NCI-H2196 (cell line): ENCODE measurements around the gene ZNF223.

Experiments used
- DNase-seq: peaks from one replicate; lab custom pipeline; 2025; ENCODE audit not compliant: unreplicated experiment; lab: John Stamatoyannopoulos, UW

The ZNF223 gene

GRCh38 chr19:44051650-44052402 is at the start of gene ZNF223:
TSS of gene ZNF223 (plus strand) at chr19:44052036. CDS start at chr19:44055177, 3,141 bp downstream.
- DNase-seq, result peak; percentile 95

GRCh38 chr19:44002212-44002565 is 49.6 kb upstream of the ZNF223 start:
- no peak for DNase-seq

- peak; percentile 94 for DNase-seq
These were observed 49.0 kb upstream of the ZNF223 start, which contains the start of gene ZNF230 for GRCh38 chr19:44002566-44003460. TSS of gene ZNF230 (plus strand) at chr19:44002957. CDS start at chr19:44007079, 4,122 bp downstream.

GRCh38 chr19:44003461-44004009 is 48.3 kb upstream of the ZNF223 start:
- DNase-seq, result no peak

GRCh38 chr19:44005973-44006372 is 45.9 kb upstream of the ZNF223 start:
- DNase-seq, result no peak

- DNase-seq, result no peak
These were observed 44.4 kb upstream of the ZNF223 start for GRCh38 chr19:44007473-44007872.

- DNase-seq, result no peak
These were observed 41.4 kb upstream of the ZNF223 start for GRCh38 chr19:44010468-44010867.

- DNase-seq, result no peak
These were observed 32.3 kb upstream of the ZNF223 start for GRCh38 chr19:44019498-44019897.

GRCh38 chr19:44021221-44021620 is 30.6 kb upstream of the ZNF223 start:
- DNase-seq, result no peak

GRCh38 chr19:44024900-44025216 is 27.0 kb upstream of the ZNF223 start:
- DNase-seq, result no peak

- DNase-seq, result peak; percentile 74
These were observed 26.5 kb upstream of the ZNF223 start, which contains the start of gene ZNF222 for GRCh38 chr19:44025217-44025936. TSS of gene ZNF222 (plus strand) at chr19:44025379. CDS start at chr19:44025437, 58 bp downstream.

GRCh38 chr19:44026622-44027021 is 25.2 kb upstream of the ZNF223 start:
- DNase-seq, result no peak

- DNase-seq, result no peak
These were observed 19.7 kb upstream of the ZNF223 start for GRCh38 chr19:44032001-44032610.

- no peak for DNase-seq
These were observed 9.7 kb upstream of the ZNF223 start for GRCh38 chr19:44042147-44042546.

GRCh38 chr19:44050740-44051649 is 841 bp upstream of the ZNF223 start:
- DNase-seq, result peak; percentile 73

GRCh38 chr19:44055870-44056269 is 4.0 kb downstream of the ZNF223 start:
- no peak for DNase-seq

- DNase-seq, result no peak
These were observed 7.4 kb downstream of the ZNF223 start for GRCh38 chr19:44059229-44059628.

GRCh38 chr19:44061038-44061437 is 9.2 kb downstream of the ZNF223 start:
- no peak for DNase-seq

- DNase-seq, result no peak
These were observed 14.5 kb downstream of the ZNF223 start for GRCh38 chr19:44066305-44066704.

- DNase-seq, result no peak
These were observed 17.6 kb downstream of the ZNF223 start for GRCh38 chr19:44069415-44069814.
